Measurements from ENCODE around the gene PGAM5. TPM values are rescaled to one million over a fixed set of nuclear protein-coding genes. Genes with fewer than 3 reads are reported as not detected.

PGAM5 gene
- total RNA-seq = 78.6 and 80.7 TPM in 2 replicates

DNA sequence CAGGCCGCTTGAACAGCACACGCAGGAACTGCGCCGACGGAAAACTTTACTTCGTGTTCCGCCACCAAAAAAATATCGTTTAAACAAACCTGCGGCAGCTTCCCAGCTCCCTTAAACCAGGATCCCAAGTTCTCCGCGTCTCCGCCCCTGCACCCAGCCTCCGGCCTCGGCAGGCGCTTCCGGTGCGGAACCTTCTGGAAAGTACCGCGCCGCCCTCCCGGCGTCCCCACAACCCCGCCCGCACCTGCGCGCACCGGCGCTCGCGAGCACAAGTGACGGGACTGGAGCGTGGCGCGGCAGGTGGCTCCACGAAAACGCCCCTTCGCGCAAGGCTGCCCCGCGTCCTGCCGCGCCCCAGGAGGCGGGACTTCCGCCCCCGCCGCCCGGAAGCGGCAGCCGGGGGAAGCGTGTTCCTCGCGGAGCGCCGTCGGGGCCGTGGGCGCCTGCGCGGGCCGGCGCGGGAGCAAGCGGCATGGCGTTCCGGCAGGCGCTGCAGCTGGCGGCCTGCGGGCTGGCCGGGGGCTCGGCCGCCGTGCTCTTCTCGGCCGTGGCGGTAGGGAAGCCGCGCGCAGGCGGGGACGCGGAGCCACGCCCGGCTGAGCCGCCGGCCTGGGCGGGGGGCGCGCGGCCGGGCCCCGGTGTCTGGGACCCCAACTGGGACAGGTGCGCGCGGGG lies at the start of gene PGAM5:
Gene PGAM5 (plus strand): TSS at position 438 of the 675 bp plus-strand sequence. CDS start 35 bp downstream, at position 473.
- intact Hi-C loops (cut with micrococcal nuclease) = loop anchor here (1.0 to 10.0 kb wide), 2 partner anchors 23 to 54 kb away; partner anchors contain the start of genes ANKLE2, POLE and PXMP2
- Mint-ChIP-seq H3K4me3 (ENCODE audit: low read depth) (peak within 1 kb of the TSS; percentile 90), H3K27me3 (ENCODE audit: low read depth) (no peaks in the 10 kb centered on the region), H3K9me3 (no peaks in the 10 kb centered on the region), H3K27ac (peak within 1 kb of the TSS; percentile 80), H3K4me1 (ENCODE audit: low read depth) (peaks cover 12% of the 10 kb centered on the region), H3K36me3 (ENCODE audit: low read depth) (peaks cover 26% of the 10 kb centered on the region)
- peak; percentile 88 for DNase-seq (ENCODE audit: low spot score)

DNA sequence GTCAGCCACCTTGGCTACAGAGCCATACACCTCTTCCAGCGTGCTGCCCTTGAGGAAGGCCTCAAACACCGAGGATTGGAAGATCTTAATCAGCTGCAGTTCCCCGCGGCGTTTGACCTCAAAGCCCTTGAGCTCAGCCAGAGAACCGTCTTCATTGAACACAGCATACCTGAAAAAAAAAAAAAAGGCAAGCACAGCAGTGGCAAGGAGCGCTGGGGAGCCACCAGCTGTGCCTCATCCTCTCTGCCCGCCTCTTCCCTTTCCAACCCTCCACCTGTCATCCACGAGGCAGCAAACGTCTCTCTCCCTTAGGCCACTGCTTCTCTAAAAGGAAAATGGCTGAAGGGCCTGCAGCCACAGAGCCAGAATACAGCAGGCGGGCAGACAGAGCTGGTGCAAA lies 49.6 kb upstream of the PGAM5 start:
- Mint-ChIP-seq H3K9me3 (no peaks in the 10 kb centered on the region), H3K27me3 (ENCODE audit: low read depth) (no peaks in the 10 kb centered on the region), H3K4me1 (ENCODE audit: low read depth) (peaks cover 12% of the 10 kb centered on the region), H3K27ac (no peak overlapping the region), H3K4me3 (ENCODE audit: low read depth) (no peak overlapping the region), H3K36me3 (ENCODE audit: low read depth) (peaks cover 86% of the 10 kb centered on the region)
- DNase-seq (ENCODE audit: low spot score) = no peak
- intact Hi-C loops (cut with micrococcal nuclease) = no loop called here

DNA sequence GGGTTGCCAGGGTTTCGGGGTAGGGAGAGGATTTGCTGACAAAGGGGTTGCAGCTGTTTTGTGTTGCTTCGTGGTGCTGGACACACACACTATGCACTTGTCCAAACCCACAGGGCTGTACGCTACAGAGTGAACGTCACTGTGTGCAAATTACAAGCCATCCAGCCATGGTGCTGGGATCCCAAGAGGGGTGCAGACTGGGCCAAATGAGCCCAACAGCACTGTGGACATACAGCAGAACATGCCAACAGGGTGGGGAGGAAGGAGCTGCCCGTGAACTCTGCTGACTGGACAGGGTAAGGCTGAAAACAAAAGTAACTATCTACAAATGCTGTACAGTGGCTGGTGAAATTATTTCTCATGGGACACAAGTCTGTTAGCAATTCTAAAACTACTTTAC lies 48.7 kb upstream of the PGAM5 start:
- H3K36me3 Mint-ChIP-seq (ENCODE audit: low read depth) = peaks cover 86% of the 10 kb centered on the region
- H3K27me3 Mint-ChIP-seq (ENCODE audit: low read depth) = no peaks in the 10 kb centered on the region
- no peak for DNase-seq (ENCODE audit: low spot score)
- no peak overlapping the region for H3K4me3 Mint-ChIP-seq (ENCODE audit: low read depth)
- peaks cover 12% of the 10 kb centered on the region for H3K4me1 Mint-ChIP-seq (ENCODE audit: low read depth)
- no peaks in the 10 kb centered on the region for H3K9me3 Mint-ChIP-seq
- no peak overlapping the region for H3K27ac Mint-ChIP-seq
- intact Hi-C loops (cut with micrococcal nuclease) = no loop called here

DNA sequence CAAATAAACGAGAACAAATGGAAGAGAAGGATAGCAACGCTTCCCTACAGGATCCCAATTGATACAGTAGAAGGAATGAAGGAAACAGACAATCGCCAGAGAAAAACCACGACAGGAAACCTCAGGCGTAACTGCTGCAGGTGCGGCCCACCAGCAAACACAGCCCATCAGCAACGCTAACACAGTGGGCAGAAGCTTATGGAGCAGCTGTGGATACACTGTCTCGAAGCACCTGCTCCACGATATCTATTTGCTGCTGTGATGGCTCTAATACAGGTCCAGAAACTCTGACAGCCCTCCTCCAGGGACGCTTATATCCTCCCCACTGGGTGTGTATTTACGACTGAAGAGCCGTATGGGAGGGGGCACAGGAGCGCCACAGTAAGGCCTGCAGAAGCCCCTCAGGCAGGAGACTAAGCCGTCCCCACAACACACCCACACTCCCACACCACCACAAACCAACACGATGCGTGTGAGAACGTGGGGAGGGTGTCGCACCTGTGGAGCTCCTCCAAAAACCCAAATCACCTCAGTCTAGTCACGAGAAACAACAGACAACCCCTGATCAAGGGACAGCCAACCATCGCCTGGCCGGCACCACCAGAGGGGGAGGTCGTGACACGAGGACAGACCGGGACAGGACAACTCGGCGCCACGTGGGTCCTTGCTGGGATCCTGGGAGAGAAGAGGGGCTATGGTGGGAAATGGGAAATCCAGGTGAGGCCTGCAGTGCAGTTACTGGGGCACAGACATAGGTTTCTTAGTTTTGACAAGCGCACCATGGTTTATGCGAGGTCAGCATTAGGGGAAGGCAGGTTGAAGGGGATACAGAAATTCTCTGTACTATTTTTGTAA lies 47.5 kb upstream of the PGAM5 start:
- peaks cover 85% of the 10 kb centered on the region for H3K36me3 Mint-ChIP-seq (ENCODE audit: low read depth)
- H3K4me3 Mint-ChIP-seq (ENCODE audit: low read depth) = no peak overlapping the region
- intact Hi-C loops (cut with micrococcal nuclease) = no loop called here
- no peak overlapping the region for H3K27ac Mint-ChIP-seq
- no peaks in the 10 kb centered on the region for H3K9me3 Mint-ChIP-seq
- no peaks in the 10 kb centered on the region for H3K27me3 Mint-ChIP-seq (ENCODE audit: low read depth)
- H3K4me1 Mint-ChIP-seq (ENCODE audit: low read depth) = peaks cover 12% of the 10 kb centered on the region
- no peak for DNase-seq (ENCODE audit: low spot score)

DNA sequence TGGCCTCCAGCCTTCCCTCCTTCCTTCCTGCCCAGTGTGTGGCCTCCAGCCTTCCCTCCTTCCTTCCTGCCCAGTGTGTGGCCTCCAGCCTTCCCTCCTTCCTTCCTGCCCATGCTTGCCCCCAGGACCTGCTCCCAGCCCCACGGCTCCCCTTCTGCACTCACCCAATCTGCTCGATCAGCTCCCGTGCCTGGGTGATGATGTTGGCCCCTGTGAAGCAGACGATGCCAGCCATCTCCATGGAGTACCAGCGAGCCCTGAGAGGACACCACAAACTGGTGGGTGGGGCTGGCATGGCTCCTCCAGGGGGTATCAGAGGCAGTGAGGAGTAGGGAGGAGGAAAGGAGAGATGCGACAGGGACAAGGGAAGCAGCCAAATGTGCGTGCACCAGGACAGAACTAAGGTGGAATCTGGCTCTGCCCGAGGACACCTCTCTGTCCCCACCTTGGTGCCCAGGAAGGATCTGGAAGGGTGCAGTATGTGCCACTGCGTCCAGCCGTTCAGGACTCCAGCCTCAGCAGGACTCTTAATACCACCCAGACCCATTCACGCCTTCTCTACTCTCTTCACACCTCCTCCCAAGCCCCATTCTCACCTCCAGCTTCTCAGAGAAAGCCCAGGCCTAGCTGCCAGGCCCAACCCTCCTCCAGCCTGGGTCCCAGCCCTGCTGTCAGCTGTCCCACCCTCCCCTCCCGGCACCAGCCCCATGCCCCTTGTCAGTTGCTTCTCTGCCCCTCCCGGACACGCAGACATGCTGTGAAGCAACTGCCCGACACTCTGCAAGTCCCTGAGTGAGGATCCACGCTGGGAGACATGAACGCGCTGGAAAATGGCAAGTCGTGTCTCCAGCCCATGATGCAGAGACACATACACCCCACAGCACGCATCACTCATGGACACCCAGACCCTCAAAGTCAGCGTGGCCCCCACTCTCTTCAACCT lies 46.2 kb upstream of the PGAM5 start:
- H3K4me3 Mint-ChIP-seq (ENCODE audit: low read depth) = no peak overlapping the region
- intact Hi-C loops (cut with micrococcal nuclease) = no loop called here
- no peaks in the 10 kb centered on the region for H3K9me3 Mint-ChIP-seq
- H3K27me3 Mint-ChIP-seq (ENCODE audit: low read depth) = no peaks in the 10 kb centered on the region
- H3K36me3 Mint-ChIP-seq (ENCODE audit: low read depth) = peaks cover 86% of the 10 kb centered on the region
- H3K27ac Mint-ChIP-seq = no peak overlapping the region
- H3K4me1 Mint-ChIP-seq (ENCODE audit: low read depth) = peaks cover 12% of the 10 kb centered on the region
- DNase-seq (ENCODE audit: low spot score) = no peak

DNA sequence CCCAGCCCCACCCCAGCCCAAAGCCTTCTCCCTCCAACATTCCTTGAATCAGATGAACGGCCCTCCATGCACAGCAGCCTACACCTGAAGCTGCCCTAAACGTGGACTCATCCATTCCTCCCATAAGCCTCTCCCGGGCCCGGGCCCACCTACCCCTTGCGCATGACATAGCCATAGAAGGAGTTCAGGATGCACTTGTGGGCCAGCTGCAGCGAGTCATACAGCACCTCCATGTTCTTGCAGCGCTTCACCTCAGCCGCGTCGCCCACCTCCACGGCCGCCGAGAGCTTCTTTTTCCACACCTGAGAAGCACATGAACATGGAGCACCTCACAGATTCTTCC lies 45.5 kb upstream of the PGAM5 start:
- Mint-ChIP-seq H3K27me3 (ENCODE audit: low read depth) (no peaks in the 10 kb centered on the region), H3K9me3 (no peaks in the 10 kb centered on the region), H3K36me3 (ENCODE audit: low read depth) (peaks cover 87% of the 10 kb centered on the region), H3K27ac (no peak overlapping the region), H3K4me3 (ENCODE audit: low read depth) (no peak overlapping the region), H3K4me1 (ENCODE audit: low read depth) (peaks cover 12% of the 10 kb centered on the region)
- DNase-seq (ENCODE audit: low spot score) = no peak
- intact Hi-C loops (cut with micrococcal nuclease) = no loop called here

DNA sequence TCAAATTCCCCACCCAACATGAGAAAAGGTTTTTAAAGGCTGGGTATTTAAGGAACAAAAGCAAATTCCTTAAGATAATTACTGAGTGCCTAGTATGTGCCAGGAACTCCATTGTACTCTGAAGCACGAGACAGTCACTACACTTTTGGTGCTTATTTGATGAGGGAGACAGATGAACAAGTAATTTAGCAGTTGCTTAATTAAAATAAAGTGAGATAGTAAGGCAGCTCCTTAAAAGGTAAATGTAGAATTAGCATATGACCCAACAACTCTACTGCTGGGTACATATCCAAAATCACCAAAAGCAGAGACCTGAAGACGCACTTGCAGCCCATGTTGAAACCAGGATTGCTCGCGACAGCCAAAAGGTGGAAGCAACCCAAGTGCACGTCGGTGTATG lies 44.8 kb upstream of the PGAM5 start:
- DNase-seq (ENCODE audit: low spot score) = no peak

DNA sequence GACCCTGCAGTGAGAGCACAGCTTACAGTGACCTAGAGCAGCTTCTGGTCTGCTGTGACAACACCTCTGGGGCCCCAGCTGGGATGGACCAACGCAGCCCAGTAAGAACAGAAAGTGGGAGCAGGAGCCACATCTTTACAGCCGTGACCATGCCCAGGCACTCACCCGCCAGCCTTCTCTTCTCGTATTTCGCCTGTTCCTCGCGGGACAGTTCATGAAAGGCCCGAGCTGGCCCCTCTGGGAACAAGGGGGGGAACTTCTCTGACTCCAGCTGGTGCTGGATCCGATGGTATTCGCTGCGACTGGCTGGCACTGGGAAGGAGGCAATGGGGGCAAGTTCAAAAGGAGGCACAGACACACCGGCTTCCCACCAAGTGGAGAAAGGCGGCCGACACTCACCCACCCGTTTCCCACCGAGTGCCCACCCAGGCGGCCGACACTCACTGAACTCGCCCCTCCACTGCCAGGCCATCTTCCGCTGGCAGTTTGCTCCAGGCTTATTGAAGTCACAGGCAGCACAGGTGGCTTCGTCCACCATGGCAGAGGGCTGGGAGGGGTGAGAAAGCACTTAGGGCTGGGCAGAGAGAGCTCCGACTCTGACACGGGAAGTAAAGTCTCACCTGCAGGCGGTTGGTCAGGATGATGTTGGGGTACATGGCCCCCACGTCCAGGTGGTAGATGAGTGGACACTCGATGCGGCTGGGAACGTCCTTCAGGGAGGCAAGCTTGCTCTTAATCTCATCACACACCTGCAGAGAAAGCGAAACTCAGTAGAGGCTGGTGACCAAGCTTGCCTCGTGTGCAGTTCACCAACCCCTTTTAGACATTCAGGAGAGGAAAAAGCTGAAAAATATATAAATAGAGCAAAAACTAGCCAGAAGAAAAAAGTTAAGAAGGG lies 42.2 kb upstream of the PGAM5 start:
- Mint-ChIP-seq H3K27me3 (ENCODE audit: low read depth) (no peaks in the 10 kb centered on the region), H3K4me1 (ENCODE audit: low read depth) (peaks cover under 1% of the 10 kb centered on the region), H3K27ac (no peak overlapping the region), H3K36me3 (ENCODE audit: low read depth) (peaks cover 78% of the 10 kb centered on the region), H3K9me3 (no peaks in the 10 kb centered on the region), H3K4me3 (ENCODE audit: low read depth) (no peak overlapping the region)
- DNase-seq (ENCODE audit: low spot score) = no peak
- intact Hi-C loops (cut with micrococcal nuclease) = no loop called here

More for the DNA sequence above, 44.8 kb upstream of the PGAM5 start:
- peaks cover 84% of the 10 kb centered on the region for H3K36me3 Mint-ChIP-seq (ENCODE audit: low read depth)
- no peak overlapping the region for H3K27ac Mint-ChIP-seq
- no peak overlapping the region for H3K4me3 Mint-ChIP-seq (ENCODE audit: low read depth)
- no peaks in the 10 kb centered on the region for H3K27me3 Mint-ChIP-seq (ENCODE audit: low read depth)
- no peaks in the 10 kb centered on the region for H3K9me3 Mint-ChIP-seq
- peaks cover 12% of the 10 kb centered on the region for H3K4me1 Mint-ChIP-seq (ENCODE audit: low read depth)
- intact Hi-C loops (cut with micrococcal nuclease) = no loop called here

DNA sequence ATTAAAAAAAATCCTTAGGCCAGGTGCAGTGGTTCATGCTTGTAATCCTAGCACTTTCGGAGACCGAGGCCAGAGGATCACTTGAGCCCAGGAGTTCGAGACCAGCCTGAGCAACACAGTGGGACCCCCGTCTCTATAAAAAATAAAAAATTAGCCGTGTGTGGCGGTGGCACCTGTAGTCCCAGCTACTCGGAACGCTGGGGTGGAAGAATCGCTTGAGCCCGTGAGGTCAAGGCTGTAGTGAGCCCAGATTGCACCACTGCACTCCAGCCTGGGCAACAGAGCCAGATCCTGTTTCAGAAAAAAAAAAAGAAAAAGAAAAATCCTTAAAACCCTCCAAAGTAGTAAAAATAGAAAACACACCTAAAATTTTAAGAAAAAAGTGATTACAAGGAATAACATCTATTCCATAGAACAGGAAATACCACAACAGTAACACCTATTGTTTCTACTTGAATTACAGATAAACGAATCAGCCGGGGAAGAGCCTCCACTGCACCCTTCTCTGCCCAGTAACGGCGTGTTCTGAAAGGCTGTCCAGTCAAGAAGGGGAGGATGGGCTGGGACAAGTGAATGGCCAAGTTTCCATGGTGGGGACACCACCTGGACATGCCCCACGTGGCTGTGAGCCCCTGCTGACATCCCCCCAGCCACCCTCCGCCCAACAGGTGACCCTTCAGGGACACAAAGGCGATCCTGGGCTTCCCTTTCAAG lies 41.3 kb upstream of the PGAM5 start:
- Mint-ChIP-seq H3K4me3 (ENCODE audit: low read depth) (no peak overlapping the region), H3K36me3 (ENCODE audit: low read depth) (peaks cover 81% of the 10 kb centered on the region), H3K27ac (no peak overlapping the region), H3K4me1 (ENCODE audit: low read depth) (no peaks in the 10 kb centered on the region), H3K9me3 (no peaks in the 10 kb centered on the region), H3K27me3 (ENCODE audit: low read depth) (no peaks in the 10 kb centered on the region)
- no peak for DNase-seq (ENCODE audit: low spot score)
- intact Hi-C loops (cut with micrococcal nuclease) = no loop called here

DNA sequence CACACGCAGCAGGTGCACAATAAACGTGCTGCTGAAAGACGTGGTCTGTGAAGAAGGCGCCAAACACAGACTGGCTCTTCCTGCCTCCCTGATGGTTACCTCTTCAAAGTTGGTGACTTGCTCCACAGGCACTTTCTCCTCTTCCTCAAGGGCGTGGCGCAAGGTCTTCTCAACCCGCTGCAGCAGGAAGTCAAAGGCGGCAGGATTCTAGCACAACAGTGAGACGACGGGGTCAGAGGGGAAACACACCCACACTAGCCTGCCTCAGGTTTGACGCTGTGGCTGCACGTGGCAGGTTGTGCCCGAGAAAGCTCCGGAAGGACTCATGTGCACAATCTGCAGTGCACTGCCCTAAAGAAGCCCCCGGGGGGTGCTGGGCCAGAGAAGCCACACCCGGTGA lies 38.5 kb upstream of the PGAM5 start:
- DNase-seq (ENCODE audit: low spot score) = no peak
- no peak overlapping the region for H3K4me3 Mint-ChIP-seq (ENCODE audit: low read depth)
- H3K27ac Mint-ChIP-seq = no peak overlapping the region
- H3K36me3 Mint-ChIP-seq (ENCODE audit: low read depth) = peaks cover 83% of the 10 kb centered on the region
- intact Hi-C loops (cut with micrococcal nuclease) = no loop called here
- H3K4me1 Mint-ChIP-seq (ENCODE audit: low read depth) = no peaks in the 10 kb centered on the region
- no peaks in the 10 kb centered on the region for H3K9me3 Mint-ChIP-seq
- H3K27me3 Mint-ChIP-seq (ENCODE audit: low read depth) = no peaks in the 10 kb centered on the region

DNA sequence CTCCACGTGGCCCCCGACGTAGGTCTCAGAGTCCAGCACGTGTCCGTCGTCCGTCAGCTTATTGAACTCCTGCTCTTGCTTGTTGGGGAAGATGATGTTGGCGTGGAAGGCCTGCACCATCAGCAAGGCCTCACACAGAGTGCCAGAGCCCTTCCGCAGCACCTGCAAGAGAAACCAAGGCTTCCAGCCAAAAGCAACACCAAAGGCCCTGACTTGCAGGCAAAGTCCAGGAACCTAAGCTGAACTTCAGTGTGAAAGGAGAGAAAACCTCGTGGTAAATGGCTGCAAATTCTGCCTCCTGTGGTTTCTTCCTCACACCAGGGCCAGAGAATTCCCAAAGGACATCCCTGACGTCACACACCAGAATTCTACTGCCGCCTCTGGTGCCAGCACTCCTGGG lies 38.0 kb upstream of the PGAM5 start:
- Mint-ChIP-seq H3K4me3 (ENCODE audit: low read depth) (no peak overlapping the region), H3K36me3 (ENCODE audit: low read depth) (peaks cover 83% of the 10 kb centered on the region), H3K4me1 (ENCODE audit: low read depth) (no peaks in the 10 kb centered on the region), H3K27ac (no peak overlapping the region), H3K9me3 (no peaks in the 10 kb centered on the region), H3K27me3 (ENCODE audit: low read depth) (no peaks in the 10 kb centered on the region)
- DNase-seq (ENCODE audit: low spot score) = no peak
- intact Hi-C loops (cut with micrococcal nuclease) = no loop called here

Data from activated T-helper 2 cell treated with anti-CD3 and anti-CD28 coated beads, Interferon-gamma antibody, Interleukin-2, Interleukin-4, amounts not matched to agents 10 μg/mL and 5 μg/mL and 100 μg/mL, durations not matched to agents 14 hours and 24 hours and 36 hours (primary cell).